Measurements from ENCODE around the gene RPS6KA4.
A peak's percentile ranks its signal among the peaks of the same experiment; 100 is the strongest.

RPS6KA4 gene

DNA sequence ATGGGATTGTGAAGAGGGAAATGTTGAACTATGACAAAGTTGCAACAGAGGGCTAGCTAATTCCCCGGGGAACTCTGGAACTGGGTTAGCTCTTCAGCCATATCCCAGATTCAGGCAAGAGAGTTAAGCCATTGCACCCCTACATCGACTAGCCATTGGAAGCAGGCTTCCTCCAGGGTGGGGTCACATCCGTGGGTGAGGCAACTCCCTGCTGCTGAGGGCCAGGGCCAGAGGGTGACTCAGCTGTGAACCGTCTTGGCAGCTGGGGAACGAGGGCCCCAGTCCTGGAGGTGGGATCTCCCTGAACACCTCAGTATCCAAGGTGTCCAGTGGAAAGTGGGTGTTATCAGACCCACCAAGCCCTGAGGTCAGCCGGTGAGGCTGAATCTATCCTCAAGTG is 41.1 kb downstream of the RPS6KA4 start:
- Histone ChIP-seq H3K27me3 (ENCODE audit: control insufficient read depth in 1 of 2, insufficient read depth in 1 of 2, low read length in 2 of 2) (peaks cover 9 to 34% of the 10 kb centered on the region in 2 experiments), H3K4me1 (ENCODE audit: control insufficient read depth, insufficient read depth, low read depth, low read length) (peaks cover 15% of the 10 kb centered on the region), H2BK5ac (ENCODE audit: low read depth, low read length, poor library complexity, severe bottlenecking) (no peak overlapping the region), H3K18ac (ENCODE audit: low read depth in 1 of 2, low read length in 2 of 2) (no peak overlapping the region), H2AFZ (ENCODE audit: low read depth, low read length) (no peak overlapping the region), H3K14ac (ENCODE audit: low read length in 2 of 2) (peak overlapping the region in 1 of 2 experiments; percentile 23), H3K9ac (ENCODE audit: low read length) (no peak overlapping the region), H2BK12ac (ENCODE audit: low read length in 2 of 2) (no peak overlapping the region), H3K27ac (ENCODE audit: low read length, poor library complexity, severe bottlenecking) (no peak overlapping the region), H3K4me3 (ENCODE audit: insufficient read depth in 1 of 2, low read depth in 1 of 2, low read length in 2 of 2) (no peak overlapping the region), H2AK5ac (ENCODE audit: low read length, severe bottlenecking) (no peak overlapping the region), H3K36me3 (ENCODE audit: control insufficient read depth in 1 of 2, insufficient read depth in 2 of 2, low read depth in 1 of 2, low read length in 2 of 2) (no peaks in the 10 kb centered on the region), H4K8ac (ENCODE audit: low read length) (no peak overlapping the region), H3K23ac (ENCODE audit: low read length in 2 of 2) (no peak overlapping the region), H2BK15ac (ENCODE audit: low read depth, poor library complexity, severe bottlenecking) (no peak overlapping the region), H4K91ac (ENCODE audit: low read length) (peak overlapping the region; percentile 57), H3K4ac (ENCODE audit: low read depth in 1 of 2, low read length in 2 of 2) (no peak overlapping the region), H2BK120ac (ENCODE audit: low read depth, low read length) (no peak overlapping the region), H3K79me1 (replicated peaks; ENCODE audit: low read length, poor library complexity, severe bottlenecking) (no peaks in the 10 kb centered on the region), H3K4me2 (ENCODE audit: low read length, poor library complexity, severe bottlenecking) (no peak overlapping the region), H3K9me3 (ENCODE audit: control insufficient read depth, low read length) (no peaks in the 10 kb centered on the region)
- WGBS: 65% methylated on average over 6 of the region's 6 CpGs
- DNase-seq: no peak

- Histone ChIP-seq H4K8ac (ENCODE audit: low read length) (no peak overlapping the region), H2AK5ac (ENCODE audit: low read length, severe bottlenecking) (no peak overlapping the region), H3K23ac (ENCODE audit: low read length in 2 of 2) (no peak overlapping the region), H3K14ac (ENCODE audit: low read length in 2 of 2) (no peak overlapping the region), H3K4me2 (ENCODE audit: low read length, poor library complexity, severe bottlenecking) (no peak overlapping the region), H3K27ac (ENCODE audit: low read length, poor library complexity, severe bottlenecking) (no peak overlapping the region), H3K4me3 (ENCODE audit: insufficient read depth in 1 of 2, low read depth in 1 of 2, low read length in 2 of 2) (no peak overlapping the region), H3K4ac (ENCODE audit: low read depth in 1 of 2, low read length in 2 of 2) (no peak overlapping the region), H2BK120ac (ENCODE audit: low read depth, low read length) (no peak overlapping the region), H3K4me1 (ENCODE audit: control insufficient read depth, insufficient read depth, low read depth, low read length) (peaks cover 15% of the 10 kb centered on the region), H3K79me1 (replicated peaks; ENCODE audit: low read length, poor library complexity, severe bottlenecking) (no peaks in the 10 kb centered on the region), H3K9ac (ENCODE audit: low read length) (no peak overlapping the region), H2BK5ac (ENCODE audit: low read depth, low read length, poor library complexity, severe bottlenecking) (no peak overlapping the region), H2BK15ac (ENCODE audit: low read depth, poor library complexity, severe bottlenecking) (no peak overlapping the region), H3K18ac (ENCODE audit: low read depth in 1 of 2, low read length in 2 of 2) (no peak overlapping the region), H3K9me3 (ENCODE audit: control insufficient read depth, low read length) (no peaks in the 10 kb centered on the region), H2BK12ac (ENCODE audit: low read length in 2 of 2) (no peak overlapping the region), H2AFZ (ENCODE audit: low read depth, low read length) (no peak overlapping the region), H3K36me3 (ENCODE audit: control insufficient read depth in 1 of 2, insufficient read depth in 2 of 2, low read depth in 1 of 2, low read length in 2 of 2) (no peaks in the 10 kb centered on the region), H4K91ac (ENCODE audit: low read length) (no peak overlapping the region), H3K27me3 (ENCODE audit: control insufficient read depth in 1 of 2, insufficient read depth in 1 of 2, low read length in 2 of 2) (peaks cover 9 to 29% of the 10 kb centered on the region in 2 experiments)
- 74% methylated on average over 3 of the region's 3 CpGs for WGBS
- DNase-seq: no peak
Observed at GRCh38 chr11:64400667-64401066, 41.7 kb downstream of the RPS6KA4 start.

GRCh38 chr11:64401775-64402174 is 42.8 kb downstream of the RPS6KA4 start:
- no peak overlapping the region for H3K14ac ChIP-seq (ENCODE audit: low read length in 2 of 2)
- no peak overlapping the region for H2BK5ac ChIP-seq (ENCODE audit: low read depth, low read length, poor library complexity, severe bottlenecking)
- H4K91ac ChIP-seq (ENCODE audit: low read length): no peak overlapping the region
- H2AFZ ChIP-seq (ENCODE audit: low read depth, low read length): no peak overlapping the region
- no peak overlapping the region for H3K4ac ChIP-seq (ENCODE audit: low read depth in 1 of 2, low read length in 2 of 2)
- DNase-seq: no peak
- H3K23ac ChIP-seq (ENCODE audit: low read length in 2 of 2): no peak overlapping the region
- peaks cover 16% of the 10 kb centered on the region for H3K4me1 ChIP-seq (ENCODE audit: control insufficient read depth, insufficient read depth, low read depth, low read length)
- H2BK12ac ChIP-seq (ENCODE audit: low read length in 2 of 2): no peak overlapping the region
- no peak overlapping the region for H2BK15ac ChIP-seq (ENCODE audit: low read depth, poor library complexity, severe bottlenecking)
- H3K27me3 ChIP-seq (ENCODE audit: control insufficient read depth in 1 of 2, insufficient read depth in 1 of 2, low read length in 2 of 2): peaks cover 9 to 18% of the 10 kb centered on the region in 2 experiments
- no peak overlapping the region for H3K9ac ChIP-seq (ENCODE audit: low read length)
- H3K79me1 ChIP-seq (replicated peaks; ENCODE audit: low read length, poor library complexity, severe bottlenecking): no peaks in the 10 kb centered on the region
- H3K4me2 ChIP-seq (ENCODE audit: low read length, poor library complexity, severe bottlenecking): no peak overlapping the region
- no peak overlapping the region for H3K18ac ChIP-seq (ENCODE audit: low read depth in 1 of 2, low read length in 2 of 2)
- no peaks in the 10 kb centered on the region for H3K36me3 ChIP-seq (ENCODE audit: control insufficient read depth in 1 of 2, insufficient read depth in 2 of 2, low read depth in 1 of 2, low read length in 2 of 2)
- H4K8ac ChIP-seq (ENCODE audit: low read length): no peak overlapping the region
- H3K27ac ChIP-seq (ENCODE audit: low read length, poor library complexity, severe bottlenecking): no peak overlapping the region
- no peak overlapping the region for H2BK120ac ChIP-seq (ENCODE audit: low read depth, low read length)
- 93% methylated on average over 7 of the region's 7 CpGs for WGBS
- no peak overlapping the region for H3K4me3 ChIP-seq (ENCODE audit: insufficient read depth in 1 of 2, low read depth in 1 of 2, low read length in 2 of 2)
- H3K9me3 ChIP-seq (ENCODE audit: control insufficient read depth, low read length): no peaks in the 10 kb centered on the region
- no peak overlapping the region for H2AK5ac ChIP-seq (ENCODE audit: low read length, severe bottlenecking)

- 87% methylated on average over 5 of the region's 5 CpGs for WGBS
- no peaks in the 10 kb centered on the region for H3K9me3 ChIP-seq (ENCODE audit: control insufficient read depth, low read length)
- H4K8ac ChIP-seq (ENCODE audit: low read length): no peak overlapping the region
Observed at GRCh38 chr11:64403106-64403505, 44.1 kb downstream of the RPS6KA4 start.

More at GRCh38 chr11:64403106-64403505, 44.1 kb downstream of the RPS6KA4 start:
- no peak overlapping the region for H2BK5ac ChIP-seq (ENCODE audit: low read depth, low read length, poor library complexity, severe bottlenecking)
- no peak overlapping the region for H4K91ac ChIP-seq (ENCODE audit: low read length)
- H3K4me3 ChIP-seq (ENCODE audit: insufficient read depth in 1 of 2, low read depth in 1 of 2, low read length in 2 of 2): no peak overlapping the region
- H2AFZ ChIP-seq (ENCODE audit: low read depth, low read length): no peak overlapping the region
- no peak overlapping the region for H3K4ac ChIP-seq (ENCODE audit: low read depth in 1 of 2, low read length in 2 of 2)
- H3K14ac ChIP-seq (ENCODE audit: low read length in 2 of 2): no peak overlapping the region
- no peaks in the 10 kb centered on the region for H3K79me1 ChIP-seq (replicated peaks; ENCODE audit: low read length, poor library complexity, severe bottlenecking)
- H2AK5ac ChIP-seq (ENCODE audit: low read length, severe bottlenecking): no peak overlapping the region
- no peak overlapping the region for H3K9ac ChIP-seq (ENCODE audit: low read length)
- H3K36me3 ChIP-seq (ENCODE audit: control insufficient read depth in 1 of 2, insufficient read depth in 2 of 2, low read depth in 1 of 2, low read length in 2 of 2): no peaks in the 10 kb centered on the region
- no peak overlapping the region for H2BK15ac ChIP-seq (ENCODE audit: low read depth, poor library complexity, severe bottlenecking)
- H2BK120ac ChIP-seq (ENCODE audit: low read depth, low read length): no peak overlapping the region
- H3K4me2 ChIP-seq (ENCODE audit: low read length, poor library complexity, severe bottlenecking): no peak overlapping the region
- H3K23ac ChIP-seq (ENCODE audit: low read length in 2 of 2): no peak overlapping the region
- H3K27me3 ChIP-seq (ENCODE audit: control insufficient read depth in 1 of 2, insufficient read depth in 1 of 2, low read length in 2 of 2): peaks cover 9 to 21% of the 10 kb centered on the region in 2 experiments
- no peak overlapping the region for H3K18ac ChIP-seq (ENCODE audit: low read depth in 1 of 2, low read length in 2 of 2)
- peaks cover 16% of the 10 kb centered on the region for H3K4me1 ChIP-seq (ENCODE audit: control insufficient read depth, insufficient read depth, low read depth, low read length)
- H2BK12ac ChIP-seq (ENCODE audit: low read length in 2 of 2): no peak overlapping the region
- H3K27ac ChIP-seq (ENCODE audit: low read length, poor library complexity, severe bottlenecking): no peak overlapping the region
- DNase-seq: no peak

Measured in mesenchymal stem cell (in vitro differentiated cells and primary cell).